GM18505 (cell line): ENCODE results near the gene DIP2C.

ENCODE experiments used
- ATAC-seq: cut with Tn5 transposase; IDR thresholded peaks from one replicate; pipeline ENCODE4 v1.9.1; 2021; ENCODE audit not compliant: unreplicated experiment
- POLR2A ChIP-seq: IDR thresholded peaks from 4 replicates; pipeline ENCODE4 v1.6.1; 2011; ENCODE audit warnings: borderline replicate concordance; ENCODE audit not compliant: insufficient read depth, insufficient read length; ENCODE audit errors: extremely low read depth

The DIP2C gene, protein sequence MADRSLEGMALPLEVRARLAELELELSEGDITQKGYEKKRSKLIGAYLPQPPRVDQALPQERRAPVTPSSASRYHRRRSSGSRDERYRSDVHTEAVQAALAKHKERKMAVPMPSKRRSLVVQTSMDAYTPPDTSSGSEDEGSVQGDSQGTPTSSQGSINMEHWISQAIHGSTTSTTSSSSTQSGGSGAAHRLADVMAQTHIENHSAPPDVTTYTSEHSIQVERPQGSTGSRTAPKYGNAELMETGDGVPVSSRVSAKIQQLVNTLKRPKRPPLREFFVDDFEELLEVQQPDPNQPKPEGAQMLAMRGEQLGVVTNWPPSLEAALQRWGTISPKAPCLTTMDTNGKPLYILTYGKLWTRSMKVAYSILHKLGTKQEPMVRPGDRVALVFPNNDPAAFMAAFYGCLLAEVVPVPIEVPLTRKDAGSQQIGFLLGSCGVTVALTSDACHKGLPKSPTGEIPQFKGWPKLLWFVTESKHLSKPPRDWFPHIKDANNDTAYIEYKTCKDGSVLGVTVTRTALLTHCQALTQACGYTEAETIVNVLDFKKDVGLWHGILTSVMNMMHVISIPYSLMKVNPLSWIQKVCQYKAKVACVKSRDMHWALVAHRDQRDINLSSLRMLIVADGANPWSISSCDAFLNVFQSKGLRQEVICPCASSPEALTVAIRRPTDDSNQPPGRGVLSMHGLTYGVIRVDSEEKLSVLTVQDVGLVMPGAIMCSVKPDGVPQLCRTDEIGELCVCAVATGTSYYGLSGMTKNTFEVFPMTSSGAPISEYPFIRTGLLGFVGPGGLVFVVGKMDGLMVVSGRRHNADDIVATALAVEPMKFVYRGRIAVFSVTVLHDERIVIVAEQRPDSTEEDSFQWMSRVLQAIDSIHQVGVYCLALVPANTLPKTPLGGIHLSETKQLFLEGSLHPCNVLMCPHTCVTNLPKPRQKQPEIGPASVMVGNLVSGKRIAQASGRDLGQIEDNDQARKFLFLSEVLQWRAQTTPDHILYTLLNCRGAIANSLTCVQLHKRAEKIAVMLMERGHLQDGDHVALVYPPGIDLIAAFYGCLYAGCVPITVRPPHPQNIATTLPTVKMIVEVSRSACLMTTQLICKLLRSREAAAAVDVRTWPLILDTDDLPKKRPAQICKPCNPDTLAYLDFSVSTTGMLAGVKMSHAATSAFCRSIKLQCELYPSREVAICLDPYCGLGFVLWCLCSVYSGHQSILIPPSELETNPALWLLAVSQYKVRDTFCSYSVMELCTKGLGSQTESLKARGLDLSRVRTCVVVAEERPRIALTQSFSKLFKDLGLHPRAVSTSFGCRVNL (N-terminal part only)

DNA sequence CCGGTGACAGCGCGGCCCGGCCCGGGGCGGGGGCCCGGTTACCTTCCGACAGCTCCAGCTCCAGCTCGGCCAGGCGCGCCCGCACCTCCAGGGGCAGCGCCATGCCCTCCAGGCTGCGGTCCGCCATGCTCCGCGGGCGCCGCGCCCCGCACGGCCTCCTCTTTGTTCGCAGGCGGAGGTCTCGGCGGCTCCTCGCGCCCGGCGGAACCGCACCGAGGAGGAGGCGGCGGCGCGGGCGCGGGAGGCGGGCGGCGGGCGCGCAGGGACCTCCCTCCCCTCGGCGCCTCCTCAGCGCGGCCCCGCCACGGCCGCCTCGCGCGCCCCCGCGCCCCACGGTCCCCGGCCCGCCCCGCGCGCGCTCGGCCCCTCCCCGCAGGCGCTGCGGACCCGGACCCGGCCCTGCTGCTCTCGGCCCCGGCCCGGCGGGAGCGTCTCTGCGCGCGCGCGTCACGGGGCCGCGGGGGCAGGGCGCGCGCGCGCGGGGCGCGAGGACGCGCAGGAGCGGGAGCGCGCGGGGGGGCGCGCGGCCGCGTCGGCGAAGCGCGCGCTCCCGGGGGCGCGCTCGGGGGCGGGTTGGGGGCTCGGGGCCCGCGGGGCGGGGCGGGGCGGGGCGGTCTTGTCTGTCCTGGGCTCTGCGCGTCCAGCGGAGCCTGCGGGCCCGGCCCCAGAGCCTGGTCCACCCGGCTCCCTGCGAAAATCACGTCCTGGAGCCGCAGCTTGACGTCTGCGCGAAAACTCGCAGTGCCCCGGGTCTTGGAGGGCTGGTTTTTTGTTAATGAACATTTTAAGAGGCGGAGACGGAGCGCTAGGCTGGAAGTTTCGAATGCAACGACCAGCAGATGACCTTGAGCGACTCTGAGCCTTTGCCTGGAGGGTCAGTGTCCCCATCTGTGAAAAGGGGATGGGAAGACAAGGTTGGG lies at the start of gene DIP2C:
TSS of gene DIP2C (minus strand) at position 217 of the 920 bp plus-strand sequence. CDS start at position 127, 90 bp downstream.
- no peak for TF ChIP-seq POLR2A
- no peak for ATAC-seq

DNA sequence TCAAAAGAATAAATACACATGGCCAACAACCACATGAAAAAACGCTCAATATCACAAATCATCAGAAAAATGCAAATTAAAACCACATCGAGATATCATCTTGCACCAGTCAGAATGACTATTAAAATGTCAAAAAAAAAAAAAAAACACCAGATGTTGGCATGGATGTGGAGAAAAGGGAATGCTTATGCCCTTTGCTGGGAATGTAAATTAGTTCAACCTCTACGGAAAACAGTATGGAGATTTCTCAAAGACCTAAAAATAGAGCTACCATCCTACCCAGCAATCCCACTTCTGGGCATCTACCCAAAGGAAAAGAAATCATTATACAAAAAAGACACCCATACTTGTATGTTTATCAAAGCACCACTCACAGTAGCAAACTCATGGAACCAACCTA lies 45.0 kb upstream of the DIP2C start:
- no peak for TF ChIP-seq POLR2A
- no peak for ATAC-seq

DNA sequence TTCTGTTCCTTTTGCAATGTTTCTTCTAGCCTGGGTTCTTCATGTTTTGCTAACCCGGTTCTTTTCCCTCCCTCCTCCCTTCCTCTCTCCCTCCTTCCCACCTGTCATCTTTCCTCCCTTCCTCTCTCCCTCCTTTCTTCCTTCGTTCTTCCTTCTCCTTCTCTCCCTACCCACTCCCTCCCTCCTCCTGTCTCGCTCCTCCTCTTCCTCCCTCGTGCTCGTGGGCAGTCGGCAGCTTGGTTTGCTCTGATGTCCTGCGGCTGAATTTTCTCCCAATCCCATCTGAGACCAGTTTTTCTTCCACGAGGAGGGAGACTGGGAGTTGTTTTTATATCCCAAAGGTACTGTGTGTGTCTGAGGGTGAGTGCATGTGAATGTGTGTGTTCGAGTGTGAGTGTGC lies 43.6 kb upstream of the DIP2C start:
- ATAC-seq, result no peak
- TF ChIP-seq POLR2A, result no peak

DNA sequence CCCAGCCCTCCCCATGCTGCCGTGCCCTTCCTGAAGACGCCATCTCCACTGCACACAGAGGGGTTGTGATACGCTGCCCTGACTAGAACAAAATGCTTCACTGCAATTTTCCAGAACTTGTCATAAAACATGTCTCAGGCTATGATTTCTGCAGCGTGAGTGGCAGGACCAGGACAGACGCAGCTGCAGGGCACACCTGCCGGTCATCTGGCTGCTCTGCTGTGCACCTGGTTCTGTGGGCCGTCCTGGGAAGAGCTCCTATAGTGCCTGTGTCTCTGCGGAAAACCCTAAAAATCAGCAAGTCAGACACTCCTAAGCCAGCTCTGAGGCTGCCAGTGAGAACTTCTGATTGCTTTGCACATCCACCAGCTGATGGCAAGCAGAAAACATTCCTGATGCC lies 39.7 kb upstream of the DIP2C start:
- no peak for ATAC-seq
- TF ChIP-seq POLR2A, result no peak

DNA sequence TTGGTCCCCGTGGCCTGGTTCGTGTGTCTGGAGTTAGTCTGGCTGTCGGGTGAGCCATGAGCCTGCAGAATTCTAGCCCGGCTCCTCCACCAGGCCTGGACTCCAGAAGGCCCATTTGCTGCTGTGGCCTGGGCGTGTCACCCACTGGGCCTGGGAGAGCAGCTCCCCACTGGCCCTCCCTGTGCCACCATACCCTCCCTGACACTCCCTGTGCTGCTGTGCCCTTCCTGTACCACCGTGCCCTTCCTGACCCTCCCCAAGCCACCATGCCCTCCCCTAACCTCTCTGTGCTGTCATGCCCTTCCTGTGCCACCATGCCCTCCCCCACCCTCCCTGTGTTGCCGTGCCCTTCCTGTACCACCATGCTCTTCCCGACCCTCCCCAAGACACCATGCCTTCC lies 39.1 kb upstream of the DIP2C start:
- no peak for ATAC-seq
- TF ChIP-seq POLR2A, result no peak

DNA sequence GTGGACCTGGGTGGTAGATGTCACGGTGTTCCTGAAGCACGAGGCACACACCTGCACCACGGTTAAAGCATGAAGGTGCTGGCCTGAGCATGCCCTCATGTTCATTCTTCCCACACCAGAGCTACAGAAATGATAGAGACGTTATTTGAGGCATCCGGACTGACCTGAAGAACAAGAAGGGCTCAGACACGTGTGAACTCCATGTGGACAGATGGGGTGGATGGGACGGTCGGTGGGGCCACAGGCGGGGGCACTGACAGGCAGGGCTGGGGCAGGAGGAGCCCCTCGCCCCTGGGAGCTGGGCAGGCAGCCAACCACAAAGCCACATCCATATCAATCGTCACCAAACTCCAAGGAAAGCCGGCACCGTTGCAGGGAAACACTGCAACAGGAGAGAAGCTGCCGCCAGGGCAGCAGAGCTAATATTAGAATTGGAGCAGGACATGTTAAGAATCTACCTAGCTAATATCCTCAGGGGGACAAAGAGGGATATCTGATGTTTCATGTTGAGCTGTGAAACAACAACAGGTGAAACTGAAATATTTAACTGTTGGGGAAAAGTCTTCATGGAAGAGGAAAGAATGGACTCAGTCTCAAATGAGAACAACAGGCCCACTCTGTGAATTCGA lies 37.8 kb upstream of the DIP2C start:
- no peak for ATAC-seq
- no peak for TF ChIP-seq POLR2A

DNA sequence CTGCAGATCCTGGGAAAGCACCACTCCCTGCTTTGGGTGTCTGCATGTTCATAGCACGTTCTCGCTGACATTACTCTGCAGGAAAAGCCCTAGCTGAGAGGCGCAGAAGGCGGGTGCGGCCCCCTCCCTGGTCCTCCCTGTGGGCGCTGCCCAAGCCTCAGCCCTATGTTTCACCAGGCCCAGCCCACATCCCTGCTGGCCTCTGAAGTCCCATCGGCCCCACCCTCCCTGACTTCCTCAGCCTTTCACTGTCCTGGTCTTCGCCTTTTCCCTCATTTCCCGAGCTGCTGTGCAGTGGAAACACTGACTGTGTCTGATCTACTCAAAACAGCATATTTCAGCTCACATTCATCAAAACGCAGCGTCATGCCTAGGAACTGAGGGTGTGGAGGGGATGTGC lies 36.3 kb upstream of the DIP2C start:
- TF ChIP-seq POLR2A, result no peak
- no peak for ATAC-seq

DNA sequence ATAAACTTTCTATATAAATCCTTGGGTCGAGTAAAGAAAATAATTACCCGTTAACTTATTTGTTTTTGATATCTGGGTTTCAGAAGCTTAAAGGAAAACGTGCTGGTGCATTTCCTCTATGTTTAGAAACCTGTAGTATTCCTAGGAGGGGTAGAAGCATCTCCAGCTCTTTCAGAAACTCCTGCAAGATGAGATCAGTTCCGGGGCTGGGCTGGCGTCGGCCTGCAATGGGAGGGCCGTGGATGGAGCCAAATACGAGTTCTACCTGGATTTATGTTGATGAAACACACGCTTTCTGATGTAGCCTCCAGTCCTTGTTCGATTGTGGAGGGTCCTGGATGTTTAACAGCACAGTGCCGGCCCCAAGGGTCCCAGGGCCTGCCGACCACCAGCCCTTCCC lies 35.8 kb upstream of the DIP2C start:
- no peak for TF ChIP-seq POLR2A
- no peak for ATAC-seq

DNA sequence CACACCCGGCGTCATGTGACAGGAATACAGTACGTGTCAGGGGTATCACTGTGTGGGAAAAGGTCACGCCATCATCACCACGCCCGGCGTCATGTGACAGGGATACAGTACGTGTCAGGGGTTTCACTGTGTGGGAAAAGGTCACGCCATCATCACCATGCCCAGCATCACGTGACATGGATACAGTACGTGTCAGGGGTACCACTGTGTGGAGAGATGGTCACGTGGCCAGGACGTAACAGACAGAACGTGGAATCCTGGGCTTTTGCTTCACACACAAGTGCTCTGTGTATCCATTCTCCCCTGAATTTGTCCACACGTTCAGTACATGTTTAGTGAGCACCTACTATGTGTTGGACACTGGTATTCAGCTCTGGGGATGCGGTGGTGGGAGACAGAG lies 34.5 kb upstream of the DIP2C start:
- no peak for ATAC-seq
- no peak for TF ChIP-seq POLR2A

DNA sequence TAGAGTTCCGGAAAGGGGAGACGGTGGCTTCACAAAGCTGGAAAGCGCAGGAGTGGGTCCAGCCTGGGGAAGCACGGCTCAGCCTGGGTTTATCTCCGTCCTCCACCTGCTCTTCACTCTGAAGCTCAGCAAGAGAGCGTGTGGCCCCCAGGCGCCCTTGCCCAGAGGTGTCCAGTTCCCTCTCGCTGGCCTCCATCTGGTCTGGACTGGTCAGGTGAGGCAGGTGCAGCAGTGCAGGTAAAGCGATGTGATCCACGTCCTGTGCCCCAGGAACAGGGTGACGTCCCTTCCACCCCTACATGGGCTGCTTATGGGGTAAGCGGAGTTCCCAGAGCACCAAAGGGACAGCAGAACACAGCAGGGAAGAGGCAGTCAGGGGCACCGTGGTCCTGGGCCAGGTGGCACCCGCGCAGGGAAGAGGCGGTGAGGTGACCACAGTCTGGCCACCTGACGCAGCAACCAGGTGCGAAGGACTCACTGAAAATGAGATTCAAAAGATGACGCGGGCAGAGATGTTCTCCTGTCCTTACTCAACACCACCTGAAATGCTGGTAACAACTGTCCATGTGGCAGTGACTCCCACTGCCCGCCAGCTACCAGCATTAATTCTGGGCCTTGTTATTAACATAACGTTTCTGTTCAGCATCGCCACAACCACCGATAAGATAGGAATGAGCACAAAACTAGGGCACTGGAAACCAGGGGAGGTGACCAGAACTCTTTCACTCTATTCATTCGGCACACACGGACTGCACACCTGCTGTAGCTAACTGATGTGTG lies 33.0 kb upstream of the DIP2C start:
- no peak for TF ChIP-seq POLR2A
- no peak for ATAC-seq

DNA sequence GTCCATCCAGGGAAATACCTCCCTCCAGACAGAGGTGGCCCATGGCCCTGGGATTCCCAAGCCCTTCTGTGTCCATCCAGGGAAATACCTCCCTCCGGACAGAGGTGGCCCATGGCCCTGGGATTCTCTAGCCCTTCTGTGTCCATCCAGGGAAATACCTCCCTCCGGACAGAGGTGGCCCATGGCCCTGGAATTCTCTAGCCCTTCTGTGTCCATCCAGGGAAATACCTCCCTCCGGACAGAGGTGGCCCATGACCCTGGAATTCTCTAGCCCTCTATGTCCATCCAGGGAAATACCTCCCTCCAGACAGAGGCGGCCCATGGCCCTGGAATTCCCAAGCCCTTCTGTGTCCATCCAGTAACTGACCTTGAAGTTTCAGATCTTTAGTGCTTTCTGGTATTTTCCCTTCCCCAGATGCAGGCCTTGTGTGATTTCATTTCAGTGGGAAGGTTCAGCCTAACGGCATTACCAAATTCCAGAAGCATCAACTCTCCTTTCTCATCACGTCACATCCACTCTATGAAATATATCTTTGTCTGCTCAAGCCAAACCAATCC lies 28.8 kb upstream of the DIP2C start:
- no peak for ATAC-seq
- TF ChIP-seq POLR2A, result no peak
